ENCODE data around the gene ESPL1. TPM values are rescaled to one million over a fixed set of nuclear protein-coding genes. Genes with fewer than 3 reads are reported as not detected.

ESPL1 gene
- polyA plus RNA-seq, 3 donors: 0.79 TPM; not detected in 2

DNA sequence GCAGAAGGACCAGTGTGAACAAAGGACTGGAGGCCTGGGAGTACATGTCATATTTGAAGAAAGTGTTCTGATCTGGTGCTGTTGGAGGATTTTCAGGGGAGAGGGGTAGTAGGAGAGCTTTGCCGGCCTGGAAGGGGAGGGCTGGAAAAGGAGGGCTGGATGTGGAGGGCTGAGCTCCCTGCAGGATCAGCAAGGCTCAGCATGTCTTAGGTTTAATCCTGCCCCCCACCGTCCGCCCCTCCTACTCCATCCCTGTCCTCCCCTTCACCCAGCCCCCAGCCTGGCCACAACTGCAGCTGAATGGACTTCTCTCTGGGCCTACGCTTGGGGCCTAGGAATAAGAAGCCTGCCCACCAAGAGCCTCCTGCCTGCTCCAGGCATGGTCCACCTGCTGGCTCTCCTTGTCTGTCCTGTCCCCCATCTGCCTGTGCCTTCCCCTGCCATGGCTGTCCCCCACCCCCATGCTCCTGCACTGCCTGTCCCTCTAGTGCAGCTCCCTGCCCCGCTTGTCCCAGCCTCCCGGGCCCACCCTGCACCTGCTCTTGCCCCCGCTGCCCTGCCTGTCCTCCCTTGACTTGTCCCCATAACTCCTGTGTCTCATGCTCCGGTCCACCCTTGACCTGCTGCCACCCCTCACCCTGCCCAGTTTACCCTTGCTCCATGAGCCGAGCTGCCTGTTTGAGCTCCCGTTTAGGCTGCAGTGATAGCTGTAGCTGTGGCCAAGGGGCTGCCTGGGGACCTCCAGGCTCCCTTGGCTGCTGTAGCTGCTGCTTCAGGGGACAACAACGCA is 26.3 kb upstream of the ESPL1 start:
- H3K4me2 ChIP-seq (replicated peaks; ENCODE audit: extremely low read depth, low read length, poor library complexity, severe bottlenecking): no peak overlapping the region
- Mint-ChIP-seq H3K4me3 (no peak overlapping the region), H3K36me3 (no peaks in the 10 kb centered on the region), H3K27ac (no peak overlapping the region), H3K4me1 (peaks cover 14% of the 10 kb centered on the region), H3K9me3 (peaks cover 0 to 5% (median 0%) of the 10 kb centered on the region in 7 donors), H3K27me3 (ENCODE audit: low read depth in 3 of 3) (peaks cover 6 to 15% (median 9%) of the 10 kb centered on the region in 3 donors)
- no peaks in the 10 kb centered on the region for H3K79me2 ChIP-seq (ENCODE audit: insufficient read depth, low read length)
- no peaks in the 10 kb centered on the region for H4K20me1 ChIP-seq (ENCODE audit: insufficient read depth, low read length)
- intact Hi-C loops (cut with micrococcal nuclease): no loop called here
- H3K9me3 ChIP-seq (replicated peaks in 1 of 2; ENCODE audit: control insufficient read depth in 1 of 2, insufficient read depth in 1 of 2, low read length in 2 of 2): no peaks in the 10 kb centered on the region
- H3K9ac ChIP-seq (ENCODE audit: insufficient read depth, low read length, poor library complexity, severe bottlenecking): no peak overlapping the region
- H3K27me3 ChIP-seq (ENCODE audit: control insufficient read depth in 2 of 2, insufficient read depth in 2 of 2, low read length in 2 of 2): peaks cover 0 to 5% of the 10 kb centered on the region in 2 donors
- TF ChIP-seq, protein P1, sequence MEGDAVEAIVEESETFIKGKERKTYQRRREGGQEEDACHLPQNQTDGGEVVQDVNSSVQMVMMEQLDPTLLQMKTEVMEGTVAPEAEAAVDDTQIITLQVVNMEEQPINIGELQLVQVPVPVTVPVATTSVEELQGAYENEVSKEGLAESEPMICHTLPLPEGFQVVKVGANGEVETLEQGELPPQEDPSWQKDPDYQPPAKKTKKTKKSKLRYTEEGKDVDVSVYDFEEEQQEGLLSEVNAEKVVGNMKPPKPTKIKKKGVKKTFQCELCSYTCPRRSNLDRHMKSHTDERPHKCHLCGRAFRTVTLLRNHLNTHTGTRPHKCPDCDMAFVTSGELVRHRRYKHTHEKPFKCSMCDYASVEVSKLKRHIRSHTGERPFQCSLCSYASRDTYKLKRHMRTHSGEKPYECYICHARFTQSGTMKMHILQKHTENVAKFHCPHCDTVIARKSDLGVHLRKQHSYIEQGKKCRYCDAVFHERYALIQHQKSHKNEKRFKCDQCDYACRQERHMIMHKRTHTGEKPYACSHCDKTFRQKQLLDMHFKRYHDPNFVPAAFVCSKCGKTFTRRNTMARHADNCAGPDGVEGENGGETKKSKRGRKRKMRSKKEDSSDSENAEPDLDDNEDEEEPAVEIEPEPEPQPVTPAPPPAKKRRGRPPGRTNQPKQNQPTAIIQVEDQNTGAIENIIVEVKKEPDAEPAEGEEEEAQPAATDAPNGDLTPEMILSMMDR (IDR thresholded peaks at IDR 0.05): no peak
- no peak overlapping the region for H3K27ac ChIP-seq (ENCODE audit: low read depth in 1 of 2, low read length in 2 of 2)
- no peak overlapping the region for H2AFZ ChIP-seq (ENCODE audit: insufficient read depth, low read depth, low read length, poor library complexity, severe bottlenecking)
- peaks cover 8 to 12% of the 10 kb centered on the region in 2 donors for H3K4me1 ChIP-seq (ENCODE audit: control insufficient read depth in 1 of 2, insufficient read depth in 2 of 2, low read length in 2 of 2)
- no peak overlapping the region for H3K4me3 ChIP-seq (replicated peaks in 1 of 3; ENCODE audit: low read depth in 2 of 3, low read length in 3 of 3)
- H3K36me3 ChIP-seq (replicated peaks in 1 of 2; ENCODE audit: control insufficient read depth in 1 of 2, insufficient read depth in 2 of 2, low read length in 2 of 2): no peaks in the 10 kb centered on the region
- 97% methylated on average over 10 of the region's 11 CpGs for WGBS (ENCODE audit: insufficient coverage)
- no peak for DNase-seq

DNA sequence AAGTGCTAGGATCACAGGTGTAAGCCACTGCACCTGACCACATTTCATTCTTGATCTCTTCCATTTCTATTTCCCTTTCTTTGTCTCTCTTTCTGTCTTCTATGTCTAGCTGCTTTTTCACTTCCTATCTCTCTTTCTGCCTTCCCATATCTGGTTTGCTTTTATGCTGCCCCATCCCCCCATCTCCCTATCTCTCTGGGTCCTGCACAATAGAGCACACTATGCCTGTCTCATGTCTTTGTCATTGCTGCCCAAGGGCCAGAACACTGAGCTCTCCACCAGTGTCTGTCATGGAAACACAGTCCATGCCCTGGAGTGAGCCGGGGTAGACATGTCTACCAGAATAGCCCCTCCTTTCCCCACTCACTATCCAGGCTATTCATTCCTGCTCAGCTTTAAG is 23.8 kb upstream of the ESPL1 start:
- H3K27me3 Mint-ChIP-seq (ENCODE audit: low read depth in 3 of 3): peaks cover 6 to 12% (median 6%) of the 10 kb centered on the region in 3 donors
- H4K20me1 ChIP-seq (ENCODE audit: insufficient read depth, low read length): no peaks in the 10 kb centered on the region
- no peak overlapping the region for H3K27ac Mint-ChIP-seq
- no peak overlapping the region for H3K27ac ChIP-seq (ENCODE audit: low read depth in 1 of 2, low read length in 2 of 2)
- H3K36me3 Mint-ChIP-seq: no peaks in the 10 kb centered on the region
- H3K4me1 ChIP-seq (ENCODE audit: control insufficient read depth in 1 of 2, insufficient read depth in 2 of 2, low read length in 2 of 2): peaks cover 8 to 12% of the 10 kb centered on the region in 2 donors
- peaks cover 0 to 3% of the 10 kb centered on the region in 2 donors for H3K27me3 ChIP-seq (ENCODE audit: control insufficient read depth in 2 of 2, insufficient read depth in 2 of 2, low read length in 2 of 2)
- no peaks in the 10 kb centered on the region for H3K79me2 ChIP-seq (ENCODE audit: insufficient read depth, low read length)
- intact Hi-C loops (cut with micrococcal nuclease): no loop called here
- no peaks in the 10 kb centered on the region for H3K9me3 ChIP-seq (replicated peaks in 1 of 2; ENCODE audit: control insufficient read depth in 1 of 2, insufficient read depth in 1 of 2, low read length in 2 of 2)
- DNase-seq: no peak
- TF ChIP-seq, protein P1 (IDR thresholded peaks at IDR 0.05): no peak
- WGBS (ENCODE audit: insufficient coverage): 100% methylated on average over 1 of the region's 1 CpG
- peaks cover 16% of the 10 kb centered on the region for H3K4me1 Mint-ChIP-seq
- H3K36me3 ChIP-seq (replicated peaks in 1 of 2; ENCODE audit: control insufficient read depth in 1 of 2, insufficient read depth in 2 of 2, low read length in 2 of 2): no peaks in the 10 kb centered on the region
- no peak overlapping the region for H3K4me3 ChIP-seq (replicated peaks in 1 of 3; ENCODE audit: low read depth in 2 of 3, low read length in 3 of 3)
- peaks cover 0 to 5% (median 0%) of the 10 kb centered on the region in 7 donors for H3K9me3 Mint-ChIP-seq
- no peak overlapping the region for H3K9ac ChIP-seq (ENCODE audit: insufficient read depth, low read length, poor library complexity, severe bottlenecking)
- no peak overlapping the region for H3K4me3 Mint-ChIP-seq
- H3K4me2 ChIP-seq (replicated peaks; ENCODE audit: extremely low read depth, low read length, poor library complexity, severe bottlenecking): no peak overlapping the region
- H2AFZ ChIP-seq (ENCODE audit: insufficient read depth, low read depth, low read length, poor library complexity, severe bottlenecking): no peak overlapping the region
